Measurements from ENCODE around the gene ABCG1.

Gene ABCG1

DNA sequence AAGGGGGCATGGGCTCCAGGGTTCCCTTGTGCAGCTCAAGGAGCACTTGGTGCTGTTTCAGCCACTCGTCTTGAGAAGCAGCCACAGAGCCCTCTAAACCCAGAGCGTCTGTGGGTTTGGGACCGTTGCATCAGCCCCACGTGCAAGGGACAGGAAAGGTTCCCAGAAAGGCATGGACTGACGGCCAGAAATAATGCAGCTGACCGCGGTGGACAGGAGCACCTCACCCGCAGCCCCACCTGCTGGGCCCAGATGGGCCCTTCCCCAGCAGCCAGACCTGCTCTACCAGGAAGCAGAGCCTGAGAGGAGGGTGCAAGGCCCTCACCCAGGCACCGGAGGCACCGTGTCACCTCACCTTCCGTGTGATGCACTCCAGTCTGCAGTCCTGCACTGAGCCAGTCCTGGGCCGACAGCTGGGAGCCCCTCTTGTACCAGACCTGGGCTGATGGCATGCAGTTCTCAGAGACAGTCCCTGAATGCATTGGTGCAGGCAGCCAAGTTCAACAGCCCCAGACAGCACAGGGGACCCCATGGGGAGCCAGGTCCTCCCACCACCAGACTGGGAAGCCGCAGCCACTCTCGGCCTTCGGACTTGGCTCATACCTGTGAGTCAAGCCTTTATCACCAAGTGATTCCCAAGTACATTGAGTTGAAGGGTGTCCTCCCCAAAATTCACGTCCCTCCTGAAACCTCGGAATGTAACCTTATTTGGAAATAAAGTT lies 101.1 kb downstream of the ABCG1 start:
- H3K27ac ChIP-seq, result no peak overlapping the region
- TF ChIP-seq CTCF (conservative IDR thresholded peaks at IDR 0.05), result no peak; the same call in 1 of the 2 replicates

- TF ChIP-seq CTCF (conservative IDR thresholded peaks at IDR 0.05), result no peak
- H3K27ac ChIP-seq, result no peak overlapping the region
Measured at GRCh38 chr21:42320791-42321190, 101.9 kb downstream of the ABCG1 start.

DNA sequence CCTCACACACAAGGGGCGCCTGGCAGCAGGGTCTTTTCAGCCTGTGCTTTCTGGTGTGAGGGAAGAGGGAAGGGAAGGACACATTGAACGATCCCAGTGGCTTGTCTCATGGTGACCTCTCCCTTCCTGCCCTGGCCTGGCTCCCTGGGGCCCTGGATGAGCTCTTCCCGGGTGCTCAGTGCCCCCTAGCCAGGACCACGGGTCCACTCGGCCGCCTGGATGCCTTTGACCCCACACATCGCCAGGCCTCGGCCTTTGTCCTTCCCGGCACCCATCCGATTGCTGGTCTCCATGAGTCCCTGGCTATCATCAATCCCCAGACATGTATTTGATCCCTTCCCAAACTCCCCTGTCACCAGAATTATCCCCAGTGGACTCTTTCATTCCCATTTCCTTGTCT lies 102.3 kb downstream of the ABCG1 start:
- no peak for TF ChIP-seq CTCF (conservative IDR thresholded peaks at IDR 0.05)

GRCh38 chr21:42321845-42322244 lies 102.9 kb downstream of the ABCG1 start:
- no peak for TF ChIP-seq CTCF (conservative IDR thresholded peaks at IDR 0.05)
- H3K27ac ChIP-seq, result no peak overlapping the region

More for the DNA sequence above, 102.3 kb downstream of the ABCG1 start:
- H3K27ac ChIP-seq, result no peak overlapping the region

GRCh38 chr21:42324896-42325295 lies 106.0 kb downstream of the ABCG1 start:
- no peak for TF ChIP-seq CTCF (conservative IDR thresholded peaks at IDR 0.05)
- H3K27ac ChIP-seq, result no peak overlapping the region

GRCh38 chr21:42330380-42331371 lies 111.7 kb downstream of the ABCG1 start:
- H3K27ac ChIP-seq, result peak overlapping the region; percentile 80
- peak; percentile 18 for TF ChIP-seq CTCF (conservative IDR thresholded peaks at IDR 0.05)

- TF ChIP-seq CTCF (conservative IDR thresholded peaks at IDR 0.05), result no peak
- peak overlapping the region; percentile 80 for H3K27ac ChIP-seq
Measured at GRCh38 chr21:42331660-42332059, 112.7 kb downstream of the ABCG1 start.

All from VCaP (cell line).